ENCODE measurements around the gene BEST4.
"Not testable (repeated sequence)": the region's sequence is repeated elsewhere in the genome, so short reads cannot be mapped to it uniquely, and the experiment has no call there.

Gene BEST4

DNA sequence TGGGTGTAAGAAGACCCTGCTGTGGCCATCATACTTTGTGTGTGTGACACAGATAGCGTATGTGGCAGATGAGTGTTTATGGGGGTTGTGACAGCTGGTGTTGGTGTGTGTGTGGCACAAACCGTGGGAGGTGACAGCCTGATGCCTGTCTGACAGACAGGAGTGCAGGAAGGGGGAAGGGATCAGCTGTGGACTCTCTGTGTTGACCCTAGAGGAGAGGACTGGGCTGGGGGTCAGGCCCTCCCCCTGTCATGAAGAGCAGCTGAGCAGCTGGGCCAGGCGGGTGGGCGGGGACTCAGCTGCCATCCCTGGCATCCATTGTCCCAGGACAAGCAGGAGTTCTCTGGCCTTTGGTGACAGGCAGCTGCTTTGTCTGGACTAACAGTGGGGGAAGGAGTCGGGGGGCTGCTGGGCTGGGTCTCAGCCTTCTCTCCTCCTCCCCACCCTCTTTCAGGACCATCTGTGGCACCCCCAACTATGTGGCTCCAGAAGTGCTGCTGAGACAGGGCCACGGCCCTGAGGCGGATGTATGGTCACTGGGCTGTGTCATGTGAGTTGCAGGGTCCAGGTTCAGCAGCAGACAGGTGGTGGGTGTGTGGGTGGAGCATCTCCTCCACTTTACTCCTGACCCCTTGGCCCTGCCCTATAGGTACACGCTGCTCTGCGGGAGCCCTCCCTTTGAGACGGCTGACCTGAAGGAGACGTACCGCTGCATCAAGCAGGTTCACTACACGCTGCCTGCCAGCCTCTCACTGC, 14.5 kb upstream of the BEST4 start:
- DNase-seq (no peak), ATAC-seq (no peak)

GRCh38 chr1:44801491-44802305, 13.7 kb upstream of the BEST4 start:
- peak; percentile 7 for ATAC-seq
- DNase-seq = peak; percentile 39

DNA sequence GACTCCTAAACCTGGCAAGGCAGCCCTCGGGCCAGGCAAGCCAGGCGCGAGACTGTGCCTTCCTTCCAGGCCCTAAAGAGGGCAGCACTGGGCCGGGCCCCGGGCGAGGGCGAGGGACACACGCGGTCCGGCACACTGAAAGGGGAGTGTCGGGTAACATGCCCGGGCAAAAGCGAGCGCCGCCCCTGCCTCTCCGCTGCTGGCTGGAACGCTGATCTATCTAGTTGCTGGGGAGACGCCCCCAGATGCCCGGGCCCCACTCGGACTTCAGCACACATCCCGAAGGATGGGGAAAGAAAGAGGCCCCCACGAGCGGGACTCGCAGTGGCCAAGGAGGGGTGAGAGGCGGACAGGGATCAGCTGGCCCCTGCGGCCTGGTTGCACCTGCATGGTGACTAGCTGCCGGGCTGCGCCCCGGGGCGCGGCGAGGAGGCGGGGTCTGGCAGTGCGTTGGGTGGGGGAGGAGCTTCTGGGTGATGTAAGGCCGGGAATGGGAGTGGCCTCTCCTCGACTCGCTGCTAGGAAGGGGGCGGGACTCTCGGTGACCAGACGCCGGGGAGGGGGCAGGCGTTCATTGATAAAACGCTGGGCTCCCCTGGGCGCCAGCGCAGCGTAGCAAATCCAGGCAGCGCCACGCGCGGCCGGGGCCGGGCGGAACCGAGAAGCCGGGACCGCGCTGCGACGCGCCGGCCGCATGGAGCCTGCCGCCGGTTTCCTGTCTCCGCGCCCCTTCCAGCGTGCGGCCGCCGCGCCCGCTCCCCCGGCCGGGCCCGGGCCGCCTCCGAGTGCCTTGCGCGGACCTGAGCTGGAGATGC, 12.0 kb upstream of the BEST4 start, which contains the start of gene PLK3:
Gene PLK3 (plus strand): TSS at position 608 of the 815 bp plus-strand sequence. CDS start 87 bp downstream, at position 695.
- ATAC-seq (peak; percentile 82), DNase-seq (peak; percentile 99)

- ATAC-seq = no peak
These were observed 10.8 kb upstream of the BEST4 start for GRCh38 chr1:44798481-44799365.

GRCh38 chr1:44797886-44798285, 9.9 kb upstream of the BEST4 start:
- ATAC-seq, DNase-seq: not testable (repeated sequence)

More at GRCh38 chr1:44798481-44799365, 10.8 kb upstream of the BEST4 start:
- DNase-seq = no peak

- no peak for ATAC-seq
- DNase-seq = no peak
These were observed 4.9 kb upstream of the BEST4 start for GRCh38 chr1:44792736-44793502.

- no peak for ATAC-seq
- DNase-seq = no peak
These were observed 3.2 kb upstream of the BEST4 start for GRCh38 chr1:44790968-44791801.

DNA sequence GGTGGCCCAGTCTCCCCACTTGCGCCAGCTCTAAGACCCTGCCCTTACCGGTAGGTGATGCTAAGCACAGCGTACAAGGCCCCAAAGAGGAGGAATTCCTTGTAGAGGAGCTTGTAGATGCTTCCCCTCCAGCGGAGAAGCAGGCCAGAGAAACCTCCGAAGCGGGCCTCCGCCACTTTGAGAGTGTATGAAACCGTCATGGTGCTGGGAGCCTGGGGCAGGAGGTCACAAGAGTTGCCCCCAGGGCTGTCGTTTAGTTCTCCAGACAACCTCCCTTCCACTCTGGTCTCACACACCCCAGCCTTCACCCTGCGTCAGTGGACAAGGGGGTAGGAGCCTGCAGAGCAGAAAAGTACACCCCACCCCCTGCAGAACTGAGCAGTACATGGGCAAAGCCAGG, 464 bp downstream of the BEST4 start:
- ATAC-seq (no peak), DNase-seq (no peak)

- DNase-seq = no peak
- ATAC-seq = no peak
These were observed 1.0 kb downstream of the BEST4 start for GRCh38 chr1:44786841-44787426.

- DNase-seq (peak; percentile 87), ATAC-seq (peak; percentile 58)
These were observed 1.7 kb downstream of the BEST4 start for GRCh38 chr1:44786138-44786840.

GRCh38 chr1:44785501-44786137, 2.4 kb downstream of the BEST4 start:
- DNase-seq (no peak), ATAC-seq (no peak)

- no peak for DNase-seq
- no peak for ATAC-seq
These were observed 3.0 kb downstream of the BEST4 start for GRCh38 chr1:44785029-44785380.

DNA sequence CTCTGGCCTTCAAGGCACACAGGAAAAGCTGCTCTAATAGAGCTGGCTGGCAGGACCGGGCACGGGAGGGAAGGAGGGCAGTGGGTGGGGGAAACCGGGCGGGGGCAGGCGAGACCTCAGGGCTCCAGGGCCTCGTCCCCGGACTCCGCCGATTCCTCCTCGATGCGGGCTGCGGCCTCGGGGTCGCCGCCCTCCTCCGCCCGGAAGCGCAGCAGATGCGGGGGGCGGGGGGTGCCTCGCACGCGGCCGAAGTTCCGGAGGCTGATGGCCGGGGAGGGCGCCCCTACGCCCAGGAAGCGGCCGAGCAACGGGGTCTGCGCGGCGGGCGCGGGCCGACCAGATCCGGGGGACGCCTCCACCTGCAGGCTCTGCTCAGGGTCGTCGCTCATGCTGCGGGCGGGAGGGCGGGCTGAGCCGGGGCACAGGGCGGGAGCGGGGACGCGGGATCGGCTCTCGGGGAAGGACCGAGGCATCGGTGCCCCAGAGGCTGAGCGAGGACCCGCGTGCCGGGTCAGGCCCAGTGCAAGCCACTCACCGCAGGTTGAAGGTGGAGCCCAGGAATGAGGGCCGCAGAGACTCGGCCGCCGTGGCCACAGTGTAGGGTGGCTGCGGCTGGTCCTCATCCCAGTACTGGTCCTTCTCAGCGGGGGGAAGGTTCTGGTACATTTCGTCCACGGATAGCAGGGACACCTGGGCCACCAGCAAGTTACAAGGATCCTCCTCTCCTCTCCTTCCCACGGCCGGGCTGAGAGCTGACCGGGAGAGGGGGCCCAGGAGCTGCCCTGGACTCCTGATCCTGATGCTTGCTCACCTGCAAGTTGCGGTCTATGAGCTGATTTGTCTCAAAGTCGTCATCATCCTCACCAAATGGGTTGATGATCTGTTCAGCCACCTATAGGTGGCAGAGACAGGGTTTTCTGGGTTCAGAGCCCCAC, 3.6 kb downstream of the BEST4 start:
- peak; percentile 54 for DNase-seq
- peak; percentile 25 for ATAC-seq

- DNase-seq = no peak
- no peak for ATAC-seq
These were observed 4.3 kb downstream of the BEST4 start for GRCh38 chr1:44783697-44784093.

- DNase-seq = no peak
- no peak for ATAC-seq
These were observed 7.3 kb downstream of the BEST4 start for GRCh38 chr1:44780583-44781121.

DNA sequence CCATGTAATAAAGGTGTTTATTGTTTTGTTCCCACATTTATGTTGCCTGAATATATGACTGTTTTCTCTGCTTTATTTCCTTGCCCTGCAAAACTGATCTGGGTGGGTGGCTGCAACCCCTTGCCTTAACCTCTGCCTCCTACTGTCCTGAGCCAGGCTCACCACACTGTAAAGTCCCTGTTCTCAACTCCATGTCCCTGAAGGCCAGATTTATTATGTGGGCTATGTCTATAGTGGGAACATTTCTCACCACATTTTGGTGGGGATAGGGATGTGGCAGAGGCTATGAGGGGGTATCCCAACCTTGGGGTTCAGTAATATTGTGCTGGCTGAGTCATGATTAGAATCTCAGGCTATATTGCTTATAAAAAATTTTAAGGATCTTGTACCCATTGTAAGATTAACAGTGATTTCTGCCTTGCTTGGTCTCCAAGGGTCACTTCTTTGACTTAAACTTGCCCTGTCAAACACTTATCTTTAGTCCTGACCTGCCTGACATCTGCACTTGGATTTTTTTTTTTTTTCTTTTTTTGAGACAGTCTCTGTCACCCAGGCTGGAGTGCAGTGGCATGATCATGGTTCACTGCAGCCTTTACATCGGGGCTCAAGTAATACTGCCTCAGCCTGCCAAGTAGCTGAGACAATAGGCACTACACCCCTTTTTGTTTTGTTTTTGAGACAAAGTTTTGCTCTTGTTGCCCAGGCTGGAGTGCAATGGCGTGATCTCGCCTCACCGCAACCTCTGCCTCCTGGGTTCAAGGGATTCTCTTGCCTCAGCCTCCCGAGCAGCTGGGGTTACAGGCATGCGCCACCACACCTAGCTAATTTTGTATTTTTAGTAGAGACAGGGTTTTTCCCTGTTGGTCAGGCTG, 9.0 kb downstream of the BEST4 start:
- DNase-seq (no peak), ATAC-seq (no peak)
